Sigmoid colon (tissue), 4 donors: Measurements from ENCODE around the gene RHOC.

ENCODE experiments used
- CTCF ChIP-seq, 4 experiments: fragments of 450-650 bp in 3 of 4; fragments of 200-600 bp in 1 of 4; IDR thresholded peaks; one replicate each; pipeline ENCODE4 v1.5.1; 2016 to 2019; ENCODE audit warnings: antibody characterized with exemption in 4 of 4, mild to moderate bottlenecking in 3 of 4, moderate library complexity in 2 of 4
- EP300 ChIP-seq, 4 donors: sonication (generic); formaldehyde crosslinking; IDR thresholded peaks; one replicate each; pipeline ENCODE4 v1.6.1; 2017; ENCODE audit warnings: antibody characterized with exemption in 4 of 4
- POLR2A ChIP-seq, 2 donors: fragments of 450-650 bp; IDR thresholded peaks; one replicate each; pipeline ENCODE4 v1.6.1; 2016; ENCODE audit warnings: antibody characterized with exemption in 2 of 2, mild to moderate bottlenecking in 2 of 2, moderate library complexity in 2 of 2

GRCh38 chr1:112687361-112687760, 19.6 kb downstream of the RHOC start:
- no peak for TF ChIP-seq EP300 (IDR thresholded peaks at IDR 0.05)
- TF ChIP-seq CTCF (IDR thresholded peaks at IDR 0.05): no peak
- no peak for TF ChIP-seq POLR2A (IDR thresholded peaks at IDR 0.05)
